GM03348 (cell line): ENCODE measurements around the gene MYCN.

Experiments
- DNase-seq: peaks from one replicate; pipeline ENCODE4 v3.0.0; 2012; ENCODE audit warnings: low spot score

MYCN gene

GRCh38 chr2:15976354-15976753 is 36.0 kb downstream of the MYCN start:
- DNase-seq, result no peak

DNA sequence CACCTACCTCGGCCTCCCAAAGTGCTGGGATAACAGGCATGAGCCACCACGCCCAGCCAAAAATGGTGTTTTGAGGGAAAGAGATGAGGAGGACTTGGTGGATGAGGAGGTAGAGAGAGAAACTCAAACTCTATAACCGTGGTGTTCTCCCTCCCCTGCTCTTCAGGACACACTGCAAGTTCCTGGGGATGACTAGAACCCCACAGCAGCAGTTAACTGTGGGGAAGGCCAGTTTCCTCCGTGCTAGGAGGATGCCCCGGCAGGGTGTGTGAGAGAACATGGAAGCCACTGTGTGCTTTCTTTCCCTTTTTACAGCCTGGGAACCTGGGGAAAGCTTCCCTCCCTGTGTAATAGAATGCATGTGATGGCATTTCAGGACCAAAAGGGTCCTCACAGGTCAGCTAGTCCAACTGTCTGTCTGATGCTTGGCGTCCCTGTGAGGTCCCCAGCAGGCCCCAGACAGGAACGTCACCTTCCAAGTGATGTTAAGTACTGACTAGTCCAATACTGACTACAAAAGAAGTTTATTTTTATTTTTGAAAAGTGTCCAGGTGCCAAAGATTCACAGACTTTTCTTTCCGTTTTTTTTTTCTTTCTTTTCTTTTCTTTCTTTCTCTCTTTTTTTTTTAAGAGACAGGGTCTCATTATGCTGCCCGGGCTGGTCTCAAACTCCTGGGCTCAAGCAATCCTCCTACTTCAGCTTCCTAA is 38.9 kb downstream of the MYCN start:
- no peak for DNase-seq

DNA sequence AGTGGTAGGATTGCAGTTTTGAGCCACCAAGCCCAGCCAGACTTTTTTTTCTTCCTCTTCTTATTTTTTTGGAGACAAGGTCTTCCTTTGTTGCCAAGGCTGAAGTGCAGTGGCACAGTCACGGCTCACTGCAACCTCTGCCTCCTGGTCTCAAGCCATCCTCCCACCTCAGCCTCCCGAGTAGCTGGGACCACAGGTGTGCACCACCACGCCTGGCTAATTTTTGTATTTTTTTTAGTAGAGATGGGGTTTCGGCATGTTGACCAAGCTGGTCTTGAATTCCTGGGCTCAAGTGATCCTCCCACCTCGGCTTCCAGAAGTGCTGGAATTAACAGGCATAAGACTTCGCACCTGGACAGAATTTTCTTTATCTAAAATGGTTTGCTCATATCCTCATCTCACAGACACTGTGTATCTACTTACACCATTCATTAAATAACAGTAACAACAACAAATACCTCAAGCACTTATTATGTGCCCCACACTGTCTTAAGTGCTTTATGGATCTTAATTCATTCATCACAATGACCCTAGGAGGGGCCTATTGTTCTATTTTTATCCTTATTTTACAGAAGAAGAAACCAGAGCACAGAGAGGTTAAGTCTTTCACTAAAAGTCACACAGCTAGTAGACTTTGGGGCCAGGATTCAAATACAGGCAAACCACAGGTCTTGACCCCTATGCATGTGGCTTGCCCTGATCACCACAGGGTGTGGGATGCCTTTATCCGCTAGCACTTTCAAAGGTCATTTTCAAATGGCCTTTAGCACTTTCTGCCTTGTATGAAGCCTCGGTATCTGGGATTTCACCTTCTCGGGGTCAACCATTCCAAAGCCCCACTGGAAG is 39.6 kb downstream of the MYCN start:
- no peak for DNase-seq

- no peak for DNase-seq
Measured at GRCh38 chr2:15980605-15981098, 40.3 kb downstream of the MYCN start.

- no peak for DNase-seq
Measured at GRCh38 chr2:15981646-15982045, 41.3 kb downstream of the MYCN start.

- no peak for DNase-seq
Measured at GRCh38 chr2:15982285-15983044, 42.1 kb downstream of the MYCN start.

- no peak for DNase-seq
Measured at GRCh38 chr2:15983496-15983895, 43.1 kb downstream of the MYCN start.

GRCh38 chr2:15984368-15985255 is 44.3 kb downstream of the MYCN start:
- no peak for DNase-seq

DNA sequence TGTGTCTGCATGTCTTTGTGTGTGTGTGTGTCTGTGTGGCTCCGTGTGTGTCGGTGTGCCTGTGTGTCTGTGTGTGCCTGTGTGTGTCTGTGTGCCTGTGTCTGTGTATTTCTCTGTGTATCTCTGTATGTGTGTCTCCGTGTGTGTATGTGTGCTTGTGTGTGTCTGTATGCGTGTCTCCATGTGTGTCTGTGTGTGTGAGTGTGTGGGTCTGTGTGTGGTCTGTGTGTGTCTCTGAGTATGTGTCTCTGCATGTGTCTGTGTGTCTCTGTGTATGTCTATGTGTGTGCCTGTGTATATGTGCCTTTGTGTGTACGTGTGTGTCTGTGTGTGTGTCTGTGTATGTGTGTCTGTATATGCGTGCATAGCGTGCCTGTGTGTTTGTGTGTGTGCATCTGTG is 45.2 kb downstream of the MYCN start:
- DNase-seq, result no peak

- no peak for DNase-seq
Measured at GRCh38 chr2:15986068-15986560, 45.8 kb downstream of the MYCN start.

- no peak for DNase-seq
Measured at GRCh38 chr2:15986644-15987043, 46.3 kb downstream of the MYCN start.

GRCh38 chr2:15988733-15989132 is 48.4 kb downstream of the MYCN start:
- no peak for DNase-seq

DNA sequence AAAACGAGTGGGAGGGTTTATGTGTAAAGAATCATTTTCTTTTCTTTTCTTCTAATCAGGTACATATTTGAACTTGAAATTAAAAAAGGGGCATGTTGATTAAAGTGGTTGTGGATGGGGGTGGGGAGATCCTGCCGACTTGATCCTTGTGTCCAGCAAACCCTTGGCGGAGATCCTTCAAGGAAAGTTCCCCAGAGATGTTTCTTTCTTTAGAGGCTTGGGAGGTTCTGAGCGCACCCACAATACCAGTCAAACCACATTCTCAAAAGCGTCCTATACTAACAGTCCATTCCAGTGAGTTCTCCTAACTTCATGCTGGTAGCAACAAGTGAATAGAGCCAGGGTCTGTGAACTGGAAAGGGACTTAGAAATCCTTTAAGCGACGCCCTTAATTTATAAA is 49.2 kb downstream of the MYCN start:
- DNase-seq, result no peak

DNA sequence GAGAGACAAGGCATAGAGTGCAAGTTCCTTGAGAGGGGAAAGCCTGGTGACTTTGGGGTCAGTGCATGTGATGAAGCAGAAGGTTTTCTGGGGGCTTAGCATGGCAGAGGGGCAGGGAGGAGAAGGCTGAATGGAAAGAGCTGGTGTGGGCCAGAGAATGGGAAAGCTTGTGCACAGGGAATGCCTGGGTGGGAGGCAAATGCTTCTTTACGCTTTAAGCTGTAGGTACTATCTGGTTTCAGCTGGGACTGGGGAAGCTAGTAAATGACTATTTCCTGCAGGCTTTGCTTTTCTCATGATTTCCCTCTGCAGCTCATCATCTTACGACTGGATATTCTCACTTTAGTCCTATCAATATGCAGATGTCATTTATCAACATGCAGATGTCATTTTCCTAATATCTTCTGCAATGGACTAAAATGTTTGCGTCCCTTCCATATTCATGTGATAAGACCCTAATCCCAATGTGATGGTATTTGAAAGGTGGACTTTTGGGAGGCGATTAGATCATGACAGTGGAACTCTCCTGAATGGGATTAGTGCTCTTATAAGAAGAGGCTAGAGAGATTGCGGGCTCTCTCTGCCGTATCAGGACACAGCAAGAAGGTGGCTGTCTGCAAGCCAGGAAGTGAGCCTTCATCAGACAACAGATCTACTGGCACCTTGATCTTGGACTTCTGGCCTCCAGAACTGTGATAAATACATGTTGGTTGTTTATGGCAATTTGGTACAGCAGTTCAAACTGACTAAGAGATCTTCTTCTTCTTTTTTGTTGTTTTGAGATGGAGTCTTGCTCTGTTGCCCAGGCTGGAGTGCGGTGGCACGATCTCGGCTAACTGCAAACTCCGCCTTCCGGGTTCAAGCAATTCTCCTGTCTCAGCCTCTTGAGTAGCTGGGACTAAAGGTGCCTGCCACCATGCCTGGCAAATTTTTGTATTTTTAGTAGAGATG is 50.1 kb downstream of the MYCN start:
- no peak for DNase-seq

DNA sequence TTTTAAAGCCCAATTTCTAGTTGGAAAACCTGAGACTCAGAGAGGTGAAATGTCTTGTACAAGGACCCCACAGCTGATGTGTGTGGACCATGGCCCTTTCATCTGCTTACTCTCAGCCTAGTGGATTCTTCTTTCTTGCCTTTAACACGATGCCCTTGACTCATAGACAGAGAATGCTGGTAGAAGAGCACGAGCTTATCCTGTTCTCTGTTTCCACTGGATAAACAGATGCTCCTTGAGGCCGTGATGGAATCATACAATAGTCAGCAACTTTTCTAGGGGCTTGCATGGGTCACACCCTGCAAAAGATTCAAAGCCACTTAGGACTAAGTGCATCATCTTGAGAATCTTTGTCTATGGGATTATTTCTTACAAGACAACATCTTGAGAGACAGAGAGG is 50.9 kb downstream of the MYCN start:
- DNase-seq, result no peak

GRCh38 chr2:15992457-15993231 is 52.3 kb downstream of the MYCN start:
- no peak for DNase-seq

DNA sequence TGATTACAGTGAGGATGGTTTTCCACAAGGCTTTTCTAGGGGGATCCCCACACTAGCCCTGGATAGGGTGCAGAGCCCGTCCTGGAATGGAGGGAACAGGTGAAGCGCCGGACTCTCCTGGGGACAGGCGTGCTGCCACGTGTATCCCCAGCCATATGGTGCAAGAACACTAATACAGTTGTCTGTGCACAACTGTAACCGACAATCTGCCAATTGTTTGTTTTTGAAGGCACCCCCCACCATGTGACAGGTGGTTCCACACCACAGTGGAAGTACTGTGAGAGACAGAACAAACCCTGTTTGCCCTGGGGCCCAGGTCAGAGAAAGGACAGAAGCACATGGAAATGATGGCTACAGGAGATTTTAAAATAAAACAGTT is 52.9 kb downstream of the MYCN start:
- DNase-seq, result no peak

GRCh38 chr2:15993666-15994065 is 53.3 kb downstream of the MYCN start:
- no peak for DNase-seq

DNA sequence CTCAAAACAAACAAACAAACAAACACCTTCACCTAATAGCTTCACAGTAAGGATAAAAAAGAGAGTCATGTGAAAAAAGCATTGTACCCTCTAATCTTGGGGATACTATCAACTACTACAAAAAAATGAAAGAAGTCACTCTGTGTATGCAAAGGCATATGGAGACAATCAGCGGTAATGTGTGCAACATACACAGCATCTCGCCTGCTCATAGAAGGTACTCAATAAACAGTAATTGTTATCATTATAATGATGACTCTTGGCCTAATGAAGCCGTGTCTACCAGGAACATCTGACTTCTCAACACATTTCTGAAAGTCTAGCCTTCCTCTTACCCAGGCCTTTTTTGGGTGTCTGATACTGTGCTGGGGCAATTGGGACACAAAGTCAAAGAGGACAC is 55.3 kb downstream of the MYCN start:
- no peak for DNase-seq
